ENCODE results near the gene CEP85.
"Not testable (repeated sequence)": the region's sequence is repeated elsewhere in the genome, so short reads cannot be mapped to it uniquely, and the experiment has no call there.

Gene CEP85

DNA sequence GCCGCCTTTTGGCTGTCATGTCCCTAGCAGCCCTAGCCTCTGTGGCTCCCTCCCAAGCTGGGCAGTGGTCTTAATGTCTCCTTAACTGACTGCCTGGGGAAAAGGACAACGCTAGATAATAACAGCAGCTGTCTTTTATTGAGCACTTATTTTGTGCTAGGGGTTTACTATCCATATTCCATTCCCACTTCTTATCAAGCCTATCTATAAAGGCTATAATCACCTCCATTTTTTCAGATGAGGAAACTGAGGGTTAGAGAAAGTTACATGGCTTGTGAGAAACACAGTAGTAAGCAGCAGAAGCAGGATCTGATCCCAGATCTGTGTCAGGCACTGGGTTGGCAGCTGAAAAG is 52.0 kb downstream of the CEP85 start:
- H3K27me3 ChIP-seq (ENCODE audit: control insufficient read depth in 1 of 2, insufficient read depth in 2 of 2, low read length in 2 of 2) = no peaks in the 10 kb centered on the region
- no peaks in the 10 kb centered on the region for H3K36me3 ChIP-seq (ENCODE audit: insufficient read depth, low read length)
- no peak overlapping the region for H3K4me3 ChIP-seq (ENCODE audit: low read depth in 1 of 2, low read length in 2 of 2)
- peaks cover 46% of the 10 kb centered on the region for H3K4me1 ChIP-seq (ENCODE audit: insufficient read depth, low read length)
- no peak overlapping the region for H3K9ac ChIP-seq (ENCODE audit: low read length)
- H3K27ac ChIP-seq (ENCODE audit: low read depth, low read length) = no peak overlapping the region
- H3K9me3 ChIP-seq (ENCODE audit: low read length) = no peaks in the 10 kb centered on the region

DNA sequence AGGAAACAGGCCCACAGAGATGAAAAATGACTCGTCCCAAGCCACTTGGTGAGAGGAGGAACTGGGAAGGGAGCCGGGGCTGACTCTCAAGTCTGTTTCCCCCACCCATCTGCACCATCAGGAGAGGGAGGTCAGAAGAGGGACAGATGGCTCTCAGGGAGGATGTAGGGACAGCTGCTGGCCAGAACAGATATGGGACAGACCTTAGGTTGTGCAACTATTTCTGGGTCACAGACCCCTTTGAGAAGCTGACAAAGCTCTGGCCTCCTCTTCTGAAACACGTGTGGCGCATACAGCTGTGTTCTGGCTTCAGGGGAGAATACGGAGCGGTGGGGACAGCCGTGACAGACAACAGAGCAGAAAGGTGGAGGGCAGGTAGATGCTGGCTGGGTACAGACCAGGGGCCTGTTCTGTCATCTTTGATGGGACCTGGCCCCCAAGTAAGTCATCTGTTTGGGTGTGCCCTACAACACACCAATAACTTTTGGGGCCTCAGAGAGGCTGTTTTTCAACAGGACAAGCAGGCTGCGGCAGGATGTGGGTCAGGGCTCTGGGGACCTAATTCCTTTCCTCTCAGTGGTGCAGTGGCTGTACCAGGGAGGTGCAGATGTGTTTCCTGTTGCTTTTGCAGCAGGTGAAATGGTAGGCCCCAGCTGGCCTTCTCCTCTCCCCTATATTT is 53.2 kb downstream of the CEP85 start:
- Histone ChIP-seq H3K36me3 (ENCODE audit: insufficient read depth, low read length) (no peaks in the 10 kb centered on the region), H3K4me3 (ENCODE audit: low read depth in 1 of 2, low read length in 2 of 2) (no peak overlapping the region), H3K27ac (ENCODE audit: low read depth, low read length) (no peak overlapping the region), H3K9ac (ENCODE audit: low read length) (no peak overlapping the region), H3K27me3 (ENCODE audit: control insufficient read depth in 1 of 2, insufficient read depth in 2 of 2, low read length in 2 of 2) (no peaks in the 10 kb centered on the region), H3K9me3 (ENCODE audit: low read length) (no peaks in the 10 kb centered on the region), H3K4me1 (ENCODE audit: insufficient read depth, low read length) (peaks cover 46% of the 10 kb centered on the region)

DNA sequence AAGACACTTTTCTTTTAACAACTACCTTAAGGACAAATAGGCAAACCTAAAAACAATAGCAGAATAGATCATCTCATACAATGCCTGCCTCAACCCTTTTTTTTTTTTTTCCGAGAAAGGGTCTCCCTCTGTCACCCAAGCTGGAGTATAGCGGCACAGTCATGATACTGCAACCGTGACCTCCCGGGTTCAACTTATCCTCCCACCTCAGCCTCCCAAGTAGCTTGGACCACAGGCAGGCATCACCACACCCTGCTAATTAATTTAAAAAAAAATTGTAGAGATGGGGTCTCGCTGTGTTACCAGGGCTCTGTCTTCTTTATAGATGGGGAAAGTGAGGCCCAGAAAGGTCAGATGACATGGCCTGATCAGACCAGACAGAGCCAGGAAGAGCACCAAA is 53.8 kb downstream of the CEP85 start:
- no peaks in the 10 kb centered on the region for H3K9me3 ChIP-seq (ENCODE audit: low read length)
- H3K9ac ChIP-seq (ENCODE audit: low read length) = no peak overlapping the region
- H3K4me3 ChIP-seq (ENCODE audit: low read depth in 1 of 2, low read length in 2 of 2) = no peak overlapping the region
- no peaks in the 10 kb centered on the region for H3K36me3 ChIP-seq (ENCODE audit: insufficient read depth, low read length)
- no peak overlapping the region for H3K27ac ChIP-seq (ENCODE audit: low read depth, low read length)
- peaks cover 46% of the 10 kb centered on the region for H3K4me1 ChIP-seq (ENCODE audit: insufficient read depth, low read length)
- no peaks in the 10 kb centered on the region for H3K27me3 ChIP-seq (ENCODE audit: control insufficient read depth in 1 of 2, insufficient read depth in 2 of 2, low read length in 2 of 2)

DNA sequence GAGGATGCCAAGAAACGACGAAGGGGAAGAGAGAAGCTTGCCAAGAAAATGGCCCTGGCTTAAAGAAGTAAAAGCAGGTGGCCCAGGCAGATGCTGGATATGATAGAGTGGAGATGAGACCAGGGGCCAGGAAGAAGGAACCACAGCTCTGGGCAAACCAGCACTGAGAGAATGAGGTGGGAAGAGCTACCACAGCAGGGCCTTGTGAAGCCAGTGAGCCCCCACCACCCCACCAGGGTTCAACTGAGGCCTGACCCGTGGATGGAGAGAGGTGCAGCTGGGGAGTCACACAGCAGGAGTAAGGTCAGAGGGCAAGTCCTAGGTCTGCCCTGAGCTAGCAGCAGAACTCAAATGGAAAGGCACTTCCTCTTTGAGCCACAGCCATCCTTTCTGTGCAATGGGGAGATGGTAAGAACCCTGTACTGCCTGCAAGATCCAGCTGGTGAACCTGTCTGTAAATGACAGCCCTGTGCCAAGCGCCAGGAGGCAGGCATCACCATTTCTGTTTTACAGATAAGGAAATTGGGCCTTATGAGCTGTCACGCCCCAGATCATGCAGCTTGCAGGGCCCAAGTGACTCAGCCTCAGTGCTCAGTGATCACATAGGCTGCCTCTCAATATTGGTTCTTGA is 54.4 kb downstream of the CEP85 start:
- H3K9ac ChIP-seq (ENCODE audit: low read length) = no peak overlapping the region
- peaks cover 46% of the 10 kb centered on the region for H3K4me1 ChIP-seq (ENCODE audit: insufficient read depth, low read length)
- no peaks in the 10 kb centered on the region for H3K36me3 ChIP-seq (ENCODE audit: insufficient read depth, low read length)
- no peak overlapping the region for H3K27ac ChIP-seq (ENCODE audit: low read depth, low read length)
- no peak overlapping the region for H3K4me3 ChIP-seq (ENCODE audit: low read depth in 1 of 2, low read length in 2 of 2)
- no peaks in the 10 kb centered on the region for H3K9me3 ChIP-seq (ENCODE audit: low read length)
- H3K27me3 ChIP-seq (ENCODE audit: control insufficient read depth in 1 of 2, insufficient read depth in 2 of 2, low read length in 2 of 2) = no peaks in the 10 kb centered on the region

DNA sequence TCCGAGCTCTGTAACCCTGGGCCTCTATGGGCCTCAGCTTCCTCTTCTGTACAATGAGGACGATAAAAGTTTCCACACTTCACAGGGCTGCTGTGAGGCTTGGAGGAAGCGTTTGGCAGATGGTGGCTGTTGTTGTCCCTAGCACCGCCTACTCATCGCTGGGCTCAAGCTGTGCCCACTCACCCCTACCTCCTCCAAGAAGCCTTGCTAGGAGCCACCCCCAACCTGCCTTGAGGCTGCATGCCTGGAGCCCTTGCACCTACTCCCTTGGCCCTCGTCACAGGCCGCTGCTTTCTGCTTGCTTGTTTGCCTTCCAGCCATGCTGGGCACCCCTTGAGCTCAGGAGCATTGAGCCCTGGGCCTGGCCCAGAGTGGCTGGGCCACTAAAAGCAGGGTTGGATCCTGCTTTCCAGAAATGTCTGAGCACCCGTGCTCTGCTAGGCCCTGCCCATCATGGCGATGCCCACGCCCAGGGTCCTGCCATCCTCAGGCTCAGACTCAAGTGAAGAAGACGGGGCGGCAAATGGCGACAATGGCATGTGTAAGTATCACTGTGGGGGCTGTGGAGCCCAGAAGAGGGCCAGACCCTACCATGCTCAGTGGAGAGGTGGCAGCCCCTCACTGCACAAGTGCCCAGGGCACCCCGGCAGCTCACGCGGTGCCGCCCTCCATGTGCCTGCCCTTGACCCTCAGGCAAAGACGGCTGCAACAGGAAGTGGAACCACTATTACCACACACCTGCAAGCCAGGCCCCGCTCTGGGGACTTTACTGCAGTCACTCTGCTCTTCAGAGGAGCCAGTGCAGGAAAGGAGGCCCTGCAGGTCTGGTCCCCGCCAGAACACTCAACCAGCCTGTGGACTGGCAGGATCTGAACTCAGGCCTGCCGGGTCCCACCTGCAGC is 55.4 kb downstream of the CEP85 start:
- H3K9ac ChIP-seq (ENCODE audit: low read length) = no peak overlapping the region
- no peaks in the 10 kb centered on the region for H3K27me3 ChIP-seq (ENCODE audit: control insufficient read depth in 1 of 2, insufficient read depth in 2 of 2, low read length in 2 of 2)
- no peak overlapping the region for H3K4me3 ChIP-seq (ENCODE audit: low read depth in 1 of 2, low read length in 2 of 2)
- no peaks in the 10 kb centered on the region for H3K9me3 ChIP-seq (ENCODE audit: low read length)
- peaks cover 43% of the 10 kb centered on the region for H3K4me1 ChIP-seq (ENCODE audit: insufficient read depth, low read length)
- H3K27ac ChIP-seq (ENCODE audit: low read depth, low read length) = no peak overlapping the region
- no peaks in the 10 kb centered on the region for H3K36me3 ChIP-seq (ENCODE audit: insufficient read depth, low read length)

DNA sequence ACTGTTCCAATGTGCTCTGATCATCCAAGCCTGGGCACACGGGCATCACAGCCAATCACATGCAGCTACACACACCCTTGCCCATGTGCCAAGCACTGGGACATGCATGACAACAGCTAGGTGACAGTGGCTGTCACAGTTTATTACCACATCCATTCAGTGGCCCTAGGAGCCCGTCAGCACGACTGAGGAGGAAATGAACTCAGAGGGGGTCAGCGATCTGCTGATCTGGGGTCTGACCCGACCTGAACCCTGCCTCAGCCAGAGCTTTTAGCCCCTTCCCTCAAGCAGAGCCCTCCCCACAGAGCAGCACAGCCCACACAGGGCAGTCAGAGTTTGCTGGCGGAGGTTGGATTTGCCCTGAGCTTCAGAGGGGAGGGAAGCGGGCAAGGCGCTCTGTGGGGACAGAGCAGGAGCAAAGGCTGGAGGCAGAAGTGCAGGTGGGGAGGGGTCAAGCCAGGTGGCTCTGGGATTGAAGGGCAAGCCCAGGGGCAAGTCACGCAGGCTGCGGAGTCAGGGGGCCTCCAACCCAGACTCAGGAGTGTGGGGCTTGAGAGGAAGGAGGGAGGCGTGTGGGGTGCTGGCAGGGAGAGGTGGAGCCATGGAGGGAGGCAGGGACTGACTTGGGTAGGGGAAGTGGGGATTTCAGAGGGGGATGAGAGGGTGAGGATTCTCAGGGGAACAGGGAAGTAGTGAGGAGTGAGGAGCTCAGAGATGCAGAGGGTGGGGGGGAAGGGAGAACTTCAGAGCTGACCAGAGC is 56.3 kb downstream of the CEP85 start:
- Histone ChIP-seq H3K27ac (ENCODE audit: low read depth, low read length) (no peak overlapping the region), H3K4me3 (ENCODE audit: low read depth in 1 of 2, low read length in 2 of 2) (no peak overlapping the region), H3K4me1 (ENCODE audit: insufficient read depth, low read length) (peaks cover 37% of the 10 kb centered on the region), H3K9me3 (ENCODE audit: low read length) (no peaks in the 10 kb centered on the region), H3K27me3 (ENCODE audit: control insufficient read depth in 1 of 2, insufficient read depth in 2 of 2, low read length in 2 of 2) (no peaks in the 10 kb centered on the region), H3K36me3 (ENCODE audit: insufficient read depth, low read length) (no peaks in the 10 kb centered on the region), H3K9ac (ENCODE audit: low read length) (no peak overlapping the region)

DNA sequence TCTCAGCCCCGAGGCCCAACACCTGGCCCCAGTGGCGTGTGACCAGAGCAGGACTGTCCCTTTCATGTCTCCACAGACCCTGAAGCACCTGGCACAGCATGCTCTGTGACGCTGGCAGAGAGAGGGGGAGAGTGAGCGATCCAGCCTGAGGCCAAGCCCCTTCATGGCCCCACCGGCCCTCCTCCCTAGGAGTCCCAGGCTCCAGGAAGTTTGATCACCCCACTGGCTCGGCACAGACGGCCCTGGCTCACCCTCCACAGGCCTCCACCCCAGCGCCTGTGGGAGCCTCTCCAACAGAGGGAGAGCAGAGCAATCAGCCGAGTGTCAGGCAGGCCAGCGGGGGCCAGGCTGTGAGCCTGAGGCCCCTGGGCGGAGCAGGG is 56.9 kb downstream of the CEP85 start:
- Histone ChIP-seq H3K36me3 (ENCODE audit: insufficient read depth, low read length) (no peaks in the 10 kb centered on the region), H3K4me3 (ENCODE audit: low read depth in 1 of 2, low read length in 2 of 2) (no peak overlapping the region), H3K27ac (ENCODE audit: low read depth, low read length) (no peak overlapping the region), H3K4me1 (ENCODE audit: insufficient read depth, low read length) (peaks cover 34% of the 10 kb centered on the region), H3K9me3 (ENCODE audit: low read length) (no peaks in the 10 kb centered on the region), H3K9ac (ENCODE audit: low read length) (no peak overlapping the region), H3K27me3 (ENCODE audit: control insufficient read depth in 1 of 2, insufficient read depth in 2 of 2, low read length in 2 of 2) (no peaks in the 10 kb centered on the region)

DNA sequence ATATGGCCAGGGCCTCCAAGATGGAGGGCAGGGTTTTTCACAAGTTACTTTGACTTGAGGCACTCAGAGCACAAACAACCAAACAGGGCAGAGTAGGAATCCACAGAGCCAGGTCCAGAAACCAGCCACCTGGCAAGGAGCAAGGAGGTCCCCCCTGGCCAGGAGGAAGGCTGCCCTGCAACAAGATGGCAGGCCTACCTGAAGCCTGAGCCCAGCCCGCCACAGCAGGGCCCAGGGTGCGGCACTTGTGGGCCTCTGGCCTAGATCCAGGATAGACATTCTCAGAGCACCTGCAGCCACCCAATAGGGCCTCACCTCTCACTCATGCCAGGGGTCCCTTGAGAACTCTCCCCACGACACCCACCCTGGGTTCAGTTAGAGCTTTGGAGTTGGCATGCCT is 57.4 kb downstream of the CEP85 start:
- Histone ChIP-seq H3K4me3 (ENCODE audit: low read depth in 1 of 2, low read length in 2 of 2) (no peak overlapping the region), H3K27ac (ENCODE audit: low read depth, low read length) (no peak overlapping the region), H3K9ac (ENCODE audit: low read length) (no peak overlapping the region), H3K36me3 (ENCODE audit: insufficient read depth, low read length) (no peaks in the 10 kb centered on the region), H3K27me3 (ENCODE audit: control insufficient read depth in 1 of 2, insufficient read depth in 2 of 2, low read length in 2 of 2) (no peaks in the 10 kb centered on the region), H3K4me1 (ENCODE audit: insufficient read depth, low read length) (peaks cover 30% of the 10 kb centered on the region), H3K9me3 (ENCODE audit: low read length) (no peaks in the 10 kb centered on the region)

DNA sequence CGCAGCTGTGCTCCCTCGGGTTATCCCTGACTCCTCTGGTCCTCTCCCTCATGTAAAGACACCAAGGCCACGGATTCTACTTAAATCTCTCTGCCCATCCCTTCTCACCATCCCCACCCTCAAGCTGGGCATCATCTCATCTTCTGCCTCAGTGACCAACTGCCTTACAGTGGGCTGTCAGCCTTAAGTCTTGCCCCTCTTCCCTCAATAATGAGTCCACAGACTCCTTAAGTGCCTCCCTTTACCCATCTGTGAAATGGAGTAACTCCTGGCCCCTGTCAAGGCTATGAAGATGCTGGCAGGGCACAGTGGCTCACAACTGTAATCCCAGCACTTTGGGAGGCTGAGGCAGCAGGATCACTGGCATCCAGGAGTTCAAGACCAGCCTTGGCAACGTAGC is 57.9 kb downstream of the CEP85 start:
- Histone ChIP-seq H3K27me3 (ENCODE audit: control insufficient read depth in 1 of 2, insufficient read depth in 2 of 2, low read length in 2 of 2) (no peaks in the 10 kb centered on the region), H3K27ac (ENCODE audit: low read depth, low read length) (no peak overlapping the region), H3K9ac (ENCODE audit: low read length) (no peak overlapping the region), H3K9me3 (ENCODE audit: low read length) (no peaks in the 10 kb centered on the region), H3K36me3 (ENCODE audit: insufficient read depth, low read length) (no peaks in the 10 kb centered on the region), H3K4me1 (ENCODE audit: insufficient read depth, low read length) (peaks cover 28% of the 10 kb centered on the region), H3K4me3 (ENCODE audit: low read depth in 1 of 2, low read length in 2 of 2) (no peak overlapping the region)

DNA sequence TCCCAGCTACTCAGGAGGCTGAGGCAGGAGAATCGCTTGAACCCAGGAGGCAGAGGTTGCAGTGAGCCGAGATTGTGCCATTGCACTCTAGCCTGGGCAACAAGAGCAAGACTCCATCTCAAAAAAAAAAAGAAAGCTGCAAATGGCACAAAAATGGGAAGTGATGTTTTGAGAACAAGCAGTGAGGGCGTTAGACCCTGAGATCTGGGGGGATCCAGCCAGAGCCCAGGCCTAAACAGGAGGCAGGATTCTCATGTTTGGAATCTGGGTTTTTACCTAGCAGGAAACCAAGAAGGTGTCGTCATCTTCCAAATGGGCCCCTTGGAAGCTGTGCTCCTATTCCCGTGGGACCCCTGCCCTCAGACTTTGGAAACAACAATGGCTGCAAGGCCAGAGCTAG is 58.7 kb downstream of the CEP85 start:
- H3K9me3 ChIP-seq (ENCODE audit: low read length); H3K27me3 ChIP-seq (ENCODE audit: control insufficient read depth in 1 of 2, insufficient read depth in 2 of 2, low read length in 2 of 2); H3K36me3 ChIP-seq (ENCODE audit: insufficient read depth, low read length); H3K4me3 ChIP-seq (ENCODE audit: low read depth in 1 of 2, low read length in 2 of 2); H3K9ac ChIP-seq (ENCODE audit: low read length); H3K27ac ChIP-seq (ENCODE audit: low read depth, low read length): not testable (repeated sequence)
- peaks cover 22% of the 10 kb centered on the region for H3K4me1 ChIP-seq (ENCODE audit: insufficient read depth, low read length)

DNA sequence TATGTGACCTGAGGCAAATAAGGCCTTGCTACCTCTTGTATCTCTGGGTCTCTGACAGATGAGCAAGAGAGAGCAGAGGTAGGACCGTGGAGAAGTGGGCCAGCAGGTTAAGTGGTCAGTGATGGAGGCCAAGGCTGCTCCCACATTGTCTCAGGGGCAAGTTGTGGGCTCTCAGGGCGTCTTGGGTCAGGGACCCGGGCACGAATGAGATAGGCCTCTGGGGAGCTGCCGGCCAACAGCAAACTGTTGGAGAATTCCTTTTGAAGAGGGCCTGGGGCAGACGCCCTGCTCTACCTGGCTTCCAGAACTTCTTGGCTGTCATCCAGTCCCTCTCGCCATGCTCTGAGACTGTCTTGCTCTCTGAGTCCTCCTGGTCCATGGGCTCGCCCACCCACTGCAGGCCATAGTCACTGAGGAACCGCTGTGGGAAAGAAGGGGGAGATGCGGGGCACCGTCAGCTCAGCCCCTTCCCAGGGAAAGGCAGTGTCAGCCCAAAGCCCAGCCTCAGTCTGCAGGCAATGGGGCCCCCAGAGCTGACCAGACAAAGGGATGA is 60.0 kb downstream of the CEP85 start:
- no peaks in the 10 kb centered on the region for H3K9me3 ChIP-seq (ENCODE audit: low read length)
- no peak overlapping the region for H3K27ac ChIP-seq (ENCODE audit: low read depth, low read length)
- peaks cover 13% of the 10 kb centered on the region for H3K4me1 ChIP-seq (ENCODE audit: insufficient read depth, low read length)
- no peaks in the 10 kb centered on the region for H3K27me3 ChIP-seq (ENCODE audit: control insufficient read depth in 1 of 2, insufficient read depth in 2 of 2, low read length in 2 of 2)
- H3K9ac ChIP-seq (ENCODE audit: low read length) = no peak overlapping the region
- no peak overlapping the region for H3K4me3 ChIP-seq (ENCODE audit: low read depth in 1 of 2, low read length in 2 of 2)
- no peaks in the 10 kb centered on the region for H3K36me3 ChIP-seq (ENCODE audit: insufficient read depth, low read length)

Data from muscle layer of colon (tissue), 2 donors.